Upper lobe of right lung (tissue), 1 donor: ENCODE measurements around the gene BLCAP. TPM values are rescaled to one million over a fixed set of nuclear protein-coding genes. Genes with fewer than 3 reads are reported as not detected.

Experiments
- ATAC-seq: fragments of 200-7000 bp; cut with Tn5 transposase; one replicate; pipeline ENCODE4 v1.9.1; 2020; ENCODE audit warnings: mild to moderate bottlenecking, moderate library complexity
- DNase-seq: peaks from one replicate; pipeline ENCODE4 v3.0.0-alpha.2; 2020
- H3K27ac ChIP-seq: fragments of 200-600 bp; one replicate; pipeline ENCODE4 v1.8.0; 2022
- H3K27me3 ChIP-seq: fragments of 200-600 bp; one replicate; pipeline ENCODE4 v1.8.0; 2022; ENCODE audit warnings: mild to moderate bottlenecking
- H3K36me3 ChIP-seq: fragments of 200-600 bp; one replicate; pipeline ENCODE4 v1.8.0; 2022
- H3K4me1 ChIP-seq: fragments of 200-600 bp; one replicate; pipeline ENCODE4 v1.8.0; 2022
- H3K4me3 ChIP-seq: fragments of 200-600 bp; one replicate; pipeline ENCODE4 v1.8.0; 2022; ENCODE audit warnings: mild to moderate bottlenecking
- H3K9me3 ChIP-seq: fragments of 200-600 bp; one replicate; pipeline ENCODE4 v1.8.0; 2022
- intact Hi-C: fragments of 100-400 bp; cut with DNase I; formaldehyde crosslinking; loops from one replicate; pipeline ENCODE4 v1.11.0; 2022
- total RNA-seq: library from RNA; stranded (reverse); fragmentation: NEBNext Ultra II Directional; extraction: Animal tissue kit (Norgen Biotek cat#: 25700); gene quantifications from one replicate; pipeline ENCODE4 v1.2.1, GENCODE V29; 2021
- TF ChIP-seq, protein P1 (sequence below): fragments of 200-600 bp; IDR thresholded peaks from one replicate; pipeline ENCODE4 v1.8.0; 2022; ENCODE audit warnings: antibody characterized with exemption
- donor health status: DM: no; HTN: yes; CAD: no; lungs with severe emphysema.

BLCAP gene
- total RNA-seq, 1 donor from 2014 or later: 74.8 TPM

DNA sequence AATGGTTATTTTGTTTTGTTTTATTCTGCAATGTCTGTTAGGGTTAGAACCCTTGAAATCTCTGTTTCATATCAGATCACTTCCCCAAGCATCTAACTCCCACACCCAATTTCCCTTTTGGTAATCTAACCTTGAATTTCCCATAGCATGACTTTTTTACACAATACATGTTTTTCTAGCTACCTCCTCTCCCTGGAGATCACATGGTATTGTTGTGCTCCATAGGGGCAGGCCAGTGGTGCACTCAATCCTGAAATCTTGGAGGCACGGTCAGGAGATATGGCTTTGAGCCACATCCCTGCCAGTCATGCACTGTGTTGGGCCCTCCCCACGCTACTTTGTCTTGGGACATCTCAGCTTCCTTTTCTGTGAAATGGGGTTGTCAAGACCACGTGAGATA, 43.3 kb downstream of the BLCAP start:
- H3K27ac ChIP-seq: no peak overlapping the region
- no peak overlapping the region for H3K4me3 ChIP-seq
- ATAC-seq (peak; percentile 95), DNase-seq (peak; percentile 71)
- no peaks in the 10 kb centered on the region for H3K4me1 ChIP-seq
- no peaks in the 10 kb centered on the region for H3K9me3 ChIP-seq
- H3K36me3 ChIP-seq: no peaks in the 10 kb centered on the region
- TF ChIP-seq, protein P1, sequence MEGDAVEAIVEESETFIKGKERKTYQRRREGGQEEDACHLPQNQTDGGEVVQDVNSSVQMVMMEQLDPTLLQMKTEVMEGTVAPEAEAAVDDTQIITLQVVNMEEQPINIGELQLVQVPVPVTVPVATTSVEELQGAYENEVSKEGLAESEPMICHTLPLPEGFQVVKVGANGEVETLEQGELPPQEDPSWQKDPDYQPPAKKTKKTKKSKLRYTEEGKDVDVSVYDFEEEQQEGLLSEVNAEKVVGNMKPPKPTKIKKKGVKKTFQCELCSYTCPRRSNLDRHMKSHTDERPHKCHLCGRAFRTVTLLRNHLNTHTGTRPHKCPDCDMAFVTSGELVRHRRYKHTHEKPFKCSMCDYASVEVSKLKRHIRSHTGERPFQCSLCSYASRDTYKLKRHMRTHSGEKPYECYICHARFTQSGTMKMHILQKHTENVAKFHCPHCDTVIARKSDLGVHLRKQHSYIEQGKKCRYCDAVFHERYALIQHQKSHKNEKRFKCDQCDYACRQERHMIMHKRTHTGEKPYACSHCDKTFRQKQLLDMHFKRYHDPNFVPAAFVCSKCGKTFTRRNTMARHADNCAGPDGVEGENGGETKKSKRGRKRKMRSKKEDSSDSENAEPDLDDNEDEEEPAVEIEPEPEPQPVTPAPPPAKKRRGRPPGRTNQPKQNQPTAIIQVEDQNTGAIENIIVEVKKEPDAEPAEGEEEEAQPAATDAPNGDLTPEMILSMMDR: no peak
- intact Hi-C loops: no loop called here
- no peaks in the 10 kb centered on the region for H3K27me3 ChIP-seq

DNA sequence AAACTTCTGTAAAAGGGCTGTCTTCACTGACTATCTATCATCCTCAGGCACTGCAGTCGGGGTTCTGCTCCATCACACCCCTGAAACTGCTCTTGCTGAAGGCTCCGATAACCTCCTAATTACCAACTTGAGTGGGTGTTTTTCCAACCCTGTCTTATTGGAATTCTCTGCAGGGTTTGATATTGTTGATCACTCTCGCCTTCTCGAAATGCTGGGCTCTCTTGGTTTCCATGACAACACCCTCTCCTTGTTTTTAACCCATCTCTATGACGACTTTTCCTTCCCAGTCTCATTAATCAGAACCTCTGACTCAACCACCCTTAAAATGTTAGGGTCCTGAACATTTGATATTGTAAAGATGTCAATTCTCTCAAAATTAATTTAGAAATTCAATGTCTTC, 46.1 kb downstream of the BLCAP start:
- TF ChIP-seq, protein P1: no peak
- no peak overlapping the region for H3K4me3 ChIP-seq
- H3K27ac ChIP-seq: no peak overlapping the region
- DNase-seq (no peak), ATAC-seq (no peak)
- H3K27me3 ChIP-seq: no peaks in the 10 kb centered on the region
- no peaks in the 10 kb centered on the region for H3K4me1 ChIP-seq
- intact Hi-C loops: no loop called here
- no peaks in the 10 kb centered on the region for H3K36me3 ChIP-seq
- no peaks in the 10 kb centered on the region for H3K9me3 ChIP-seq

DNA sequence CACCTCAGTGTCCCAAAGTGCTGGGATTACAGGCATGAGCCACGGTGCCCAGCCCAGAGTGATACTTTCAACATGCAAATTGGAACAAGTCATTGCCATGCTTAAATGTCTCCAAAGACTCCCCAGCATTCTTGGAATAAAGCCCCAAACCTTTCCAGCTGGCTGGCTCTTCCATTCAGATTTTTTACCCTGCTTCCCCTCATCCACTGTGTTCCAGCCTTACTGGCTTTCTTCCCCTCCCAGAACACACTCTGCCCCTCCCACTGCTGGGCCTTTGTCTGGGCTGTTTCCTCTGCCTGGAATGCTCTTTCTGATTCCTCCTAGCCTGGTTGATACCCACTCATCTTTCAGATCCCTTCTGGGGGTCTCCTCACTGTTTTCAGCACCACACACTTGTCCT, 46.8 kb downstream of the BLCAP start:
- no peak for ATAC-seq
- H3K4me3 ChIP-seq: no peak overlapping the region
- DNase-seq: no peak

DNA sequence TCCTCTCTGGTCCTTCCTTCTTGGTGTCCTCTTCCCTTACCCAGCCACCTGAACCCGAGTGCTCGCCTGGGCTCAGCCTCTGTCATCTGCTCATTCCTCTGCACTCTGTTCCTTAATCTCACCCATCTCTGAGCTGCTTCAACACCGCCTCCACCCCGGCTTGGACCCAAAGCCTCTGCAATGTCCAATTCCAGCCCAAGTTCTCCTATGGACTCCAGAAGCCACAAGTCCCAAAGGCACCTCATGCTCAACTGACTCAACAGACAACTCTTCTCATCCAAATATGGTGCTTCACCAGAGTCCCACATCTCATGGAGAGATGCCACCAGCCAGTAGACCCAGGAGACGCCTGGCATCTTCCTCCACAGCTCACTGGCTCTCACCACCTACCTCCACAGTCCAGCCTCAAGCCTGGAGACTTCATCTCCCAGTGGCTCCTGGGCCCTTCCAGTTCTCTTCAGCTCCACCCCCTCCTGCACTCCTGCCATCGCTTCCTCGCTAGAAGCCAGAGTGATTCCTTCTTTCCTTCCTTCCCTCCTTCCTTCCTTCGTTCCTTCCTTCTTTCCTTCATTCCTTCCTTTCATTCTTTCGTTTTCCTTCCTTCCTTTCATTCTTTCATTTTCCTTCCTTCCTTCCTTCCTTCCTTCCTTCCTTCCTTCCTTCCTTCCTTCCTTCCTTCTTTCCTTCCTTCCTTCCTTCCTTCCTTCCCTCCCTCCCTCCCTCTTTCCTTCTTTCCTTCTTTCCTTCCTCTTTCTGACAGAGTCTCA, 47.6 kb downstream of the BLCAP start:
- no peaks in the 10 kb centered on the region for H3K4me1 ChIP-seq
- TF ChIP-seq, protein P1: no peak
- intact Hi-C loops: no loop called here
- no peak overlapping the region for H3K27ac ChIP-seq
- no peak for DNase-seq
- H3K36me3 ChIP-seq: no peaks in the 10 kb centered on the region
- no peaks in the 10 kb centered on the region for H3K9me3 ChIP-seq
- ATAC-seq: no peak
- H3K4me3 ChIP-seq: no peak overlapping the region
- H3K27me3 ChIP-seq: no peaks in the 10 kb centered on the region

More for the DNA sequence above, 46.8 kb downstream of the BLCAP start:
- Histone ChIP-seq H3K4me1 (no peaks in the 10 kb centered on the region), H3K27me3 (no peaks in the 10 kb centered on the region), H3K9me3 (no peaks in the 10 kb centered on the region), H3K27ac (no peak overlapping the region), H3K36me3 (no peaks in the 10 kb centered on the region)
- intact Hi-C loops: no loop called here
- TF ChIP-seq, protein P1: no peak

DNA sequence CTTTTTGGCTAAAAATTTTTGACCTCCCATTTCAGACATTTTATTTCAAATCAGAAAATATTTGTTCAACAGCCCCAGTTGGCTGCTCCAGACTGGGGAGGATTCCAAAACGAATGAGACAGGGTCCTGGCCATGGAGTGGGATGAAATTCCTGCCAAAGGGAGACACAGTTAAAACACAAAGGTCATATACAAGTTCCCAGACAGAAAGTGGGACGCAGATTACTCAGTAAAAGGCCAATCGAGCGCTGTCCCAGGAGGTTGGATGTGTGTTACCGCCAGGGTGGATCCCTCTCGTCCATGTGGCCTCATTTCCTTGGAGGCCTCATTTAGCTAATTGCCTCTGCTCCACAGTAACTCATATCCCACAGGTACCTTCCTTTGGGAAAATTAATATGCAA, 48.4 kb downstream of the BLCAP start:
- Histone ChIP-seq H3K4me1 (no peaks in the 10 kb centered on the region), H3K4me3 (no peak overlapping the region), H3K36me3 (no peaks in the 10 kb centered on the region), H3K9me3 (no peaks in the 10 kb centered on the region), H3K27me3 (no peaks in the 10 kb centered on the region), H3K27ac (no peak overlapping the region)
- intact Hi-C loops: no loop called here
- TF ChIP-seq, protein P1: no peak
- ATAC-seq: no peak
- DNase-seq: no peak

DNA sequence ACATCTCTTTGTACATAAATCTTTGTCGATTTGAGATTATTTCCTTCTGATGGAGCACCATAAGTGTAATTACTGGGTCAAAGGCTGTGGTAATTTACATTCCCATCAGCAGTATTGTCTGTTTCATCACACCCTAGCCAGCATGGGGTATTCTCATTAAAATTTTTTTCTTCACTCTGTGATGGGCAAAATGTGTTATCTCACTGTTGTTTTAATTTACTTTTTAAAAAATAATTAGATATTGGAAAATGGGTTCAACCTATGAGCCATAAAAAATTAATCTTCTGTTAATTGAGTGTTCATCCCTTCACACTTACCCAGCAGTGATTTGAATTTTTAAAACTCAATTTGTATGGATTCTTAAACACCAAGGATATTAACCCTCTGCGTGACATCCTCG, 50.6 kb downstream of the BLCAP start:
- DNase-seq (no peak), ATAC-seq (no peak)
- H3K27ac ChIP-seq: no peak overlapping the region
- no peaks in the 10 kb centered on the region for H3K27me3 ChIP-seq
- intact Hi-C loops: no loop called here
- TF ChIP-seq, protein P1: no peak
- H3K36me3 ChIP-seq: no peaks in the 10 kb centered on the region
- H3K4me1 ChIP-seq: no peaks in the 10 kb centered on the region
- H3K4me3 ChIP-seq: no peak overlapping the region
- H3K9me3 ChIP-seq: no peaks in the 10 kb centered on the region
